Muscle of arm (tissue), 12 donors: ENCODE data around the gene OGFOD3. TPM values are rescaled to one million over a fixed set of nuclear protein-coding genes. Genes with fewer than 3 reads are reported as not detected.
A peak's percentile ranks its signal among the peaks of the same experiment; 100 is the strongest.
"Not testable (repeated sequence)": the region's sequence is repeated elsewhere in the genome, so short reads cannot be mapped to it uniquely, and the experiment has no call there.

ENCODE experiments used
- DNase-seq: peaks from one replicate; pipeline ENCODE4 v3.0.0-alpha.2; 2013
- polyA plus RNA-seq, 12 donors: library from polyadenylated mRNA; unstranded; fragments of 120-200 nt; gene quantifications; one replicate each; pipeline ENCODE4 v1.2.1, GENCODE V29; 2013; ENCODE audit not compliant: insufficient read length in 12 of 12

The OGFOD3 gene
- polyA plus RNA-seq, 12 donors = 13.4 to 25.1 (median 18.5) TPM; not detected in 1

- DNase-seq = no peak
Measured at GRCh38 chr17:82436601-82437324, 18.4 kb upstream of the OGFOD3 start.

- DNase-seq = no peak
Measured at GRCh38 chr17:82435601-82436583, 17.5 kb upstream of the OGFOD3 start.

GRCh38 chr17:82435103-82435502 is 16.7 kb upstream of the OGFOD3 start:
- no peak for DNase-seq

- no peak for DNase-seq
Measured at GRCh38 chr17:82434216-82434565, 15.8 kb upstream of the OGFOD3 start.

- DNase-seq = no peak
Measured at GRCh38 chr17:82433560-82434215, 15.3 kb upstream of the OGFOD3 start.

GRCh38 chr17:82432017-82432416 is 13.6 kb upstream of the OGFOD3 start:
- DNase-seq = no peak

- no peak for DNase-seq
Measured at GRCh38 chr17:82429824-82430223, 11.4 kb upstream of the OGFOD3 start.

GRCh38 chr17:82428546-82428945 is 10.2 kb upstream of the OGFOD3 start:
- no peak for DNase-seq

- DNase-seq = no peak
Measured at GRCh38 chr17:82424863-82425159, 6.4 kb upstream of the OGFOD3 start.

- no peak for DNase-seq
Measured at GRCh38 chr17:82424001-82424862, 5.8 kb upstream of the OGFOD3 start.

- no peak for DNase-seq
Measured at GRCh38 chr17:82419540-82419939, 1.2 kb upstream of the OGFOD3 start.

- no peak for DNase-seq
Measured at GRCh38 chr17:82416771-82417170, 1.6 kb downstream of the OGFOD3 start.

GRCh38 chr17:82416264-82416663 is 2.1 kb downstream of the OGFOD3 start:
- no peak for DNase-seq

GRCh38 chr17:82415786-82416185 is 2.6 kb downstream of the OGFOD3 start:
- DNase-seq = no peak

- no peak for DNase-seq
Measured at GRCh38 chr17:82415336-82415735, 3.0 kb downstream of the OGFOD3 start.

GRCh38 chr17:82414548-82415281 is 3.7 kb downstream of the OGFOD3 start:
- peak; percentile 82 for DNase-seq

- DNase-seq = no peak
Measured at GRCh38 chr17:82412535-82413520, 5.6 kb downstream of the OGFOD3 start.

GRCh38 chr17:82412081-82412480 is 6.3 kb downstream of the OGFOD3 start:
- not testable (repeated sequence) for DNase-seq

GRCh38 chr17:82411396-82412053 is 6.9 kb downstream of the OGFOD3 start:
- no peak for DNase-seq
